ENCODE measurements around the gene PNPO. TPM values are rescaled to one million over a fixed set of nuclear protein-coding genes. Genes with fewer than 3 reads are reported as not detected.
A peak's percentile ranks its signal among the peaks of the same experiment; 100 is the strongest.

The PNPO gene
- total and polyA plus RNA-seq, 2 of the 13 experiments (the other 11 are each of a cell fraction or from before 2014, with no cell fraction given), result 47.9 to 63.3 TPM

DNA sequence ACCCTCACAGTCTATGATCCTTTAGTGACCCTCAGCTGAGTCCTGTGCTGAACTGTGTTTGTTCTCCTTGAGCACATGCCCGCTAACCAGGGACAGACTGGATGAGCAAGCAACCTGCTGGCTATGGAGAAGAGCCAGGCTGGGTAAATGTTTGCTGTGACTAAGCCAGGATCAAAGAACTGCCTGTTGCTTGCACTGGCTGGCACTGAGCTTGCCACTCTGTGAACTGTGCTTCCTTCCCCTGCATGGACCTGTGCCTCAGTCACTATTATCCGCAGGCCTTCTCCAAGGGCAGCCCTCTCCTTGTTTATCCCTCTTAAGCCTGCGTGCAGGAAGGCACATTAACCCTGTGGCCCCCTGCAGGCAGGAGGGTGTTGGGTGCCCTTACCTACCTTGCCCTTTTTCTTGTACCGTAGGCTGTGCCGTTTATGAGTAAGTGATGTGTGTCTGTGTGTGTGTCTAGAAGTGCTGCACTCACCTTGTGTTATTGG lies 7.4 kb downstream of the PNPO start (continued):
- peak; percentile 76; the same call in 1 of the 3 replicates for TF ChIP-seq MXI1 (IDR thresholded peaks at IDR 0.05; ENCODE audit: borderline replicate concordance, low read depth, low read length)
- TF ChIP-seq JUND (CRISPR knock-in tag; IDR thresholded peaks at IDR 0.05), result peak; percentile 60; the same call in 1 of the 2 replicates
- no peak for TF ChIP-seq EZH2 (conservative IDR thresholded peaks at IDR 0.05; ENCODE audit: low read depth, low read length)
- TF ChIP-seq, protein P1, sequence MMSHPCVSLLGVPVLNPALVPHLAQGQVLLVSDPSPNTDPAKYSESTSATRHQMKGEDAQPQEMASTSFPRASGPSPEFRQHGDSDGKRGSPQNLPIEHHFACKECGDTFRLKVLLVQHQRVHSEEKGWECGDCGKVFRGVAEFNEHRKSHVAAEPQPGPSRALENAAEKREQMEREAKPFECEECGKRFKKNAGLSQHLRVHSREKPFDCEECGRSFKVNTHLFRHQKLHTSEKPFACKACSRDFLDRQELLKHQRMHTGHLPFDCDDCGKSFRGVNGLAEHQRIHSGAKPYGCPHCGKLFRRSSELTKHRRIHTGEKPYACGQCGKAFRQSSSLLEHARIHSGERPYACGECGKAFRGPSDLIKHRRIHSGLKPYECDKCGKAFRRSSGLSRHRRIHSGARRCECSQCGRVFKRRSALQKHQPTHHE (CRISPR knock-in tag; IDR thresholded peaks at IDR 0.05; ENCODE audit: borderline replicate concordance), result no peak
- TF ChIP-seq, protein P2, sequence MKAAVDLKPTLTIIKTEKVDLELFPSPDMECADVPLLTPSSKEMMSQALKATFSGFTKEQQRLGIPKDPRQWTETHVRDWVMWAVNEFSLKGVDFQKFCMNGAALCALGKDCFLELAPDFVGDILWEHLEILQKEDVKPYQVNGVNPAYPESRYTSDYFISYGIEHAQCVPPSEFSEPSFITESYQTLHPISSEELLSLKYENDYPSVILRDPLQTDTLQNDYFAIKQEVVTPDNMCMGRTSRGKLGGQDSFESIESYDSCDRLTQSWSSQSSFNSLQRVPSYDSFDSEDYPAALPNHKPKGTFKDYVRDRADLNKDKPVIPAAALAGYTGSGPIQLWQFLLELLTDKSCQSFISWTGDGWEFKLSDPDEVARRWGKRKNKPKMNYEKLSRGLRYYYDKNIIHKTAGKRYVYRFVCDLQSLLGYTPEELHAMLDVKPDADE (CRISPR knock-in tag; IDR thresholded peaks at IDR 0.05), result no peak
- TF ChIP-seq SRF (IDR thresholded peaks at IDR 0.05; ENCODE audit: low read depth, low read length), result no peak
- peak; percentile 21; the same call in 1 of the 2 replicates for TF ChIP-seq FOXJ3 (CRISPR knock-in tag; IDR thresholded peaks at IDR 0.05; ENCODE audit: borderline replicate concordance)
- no peak for TF ChIP-seq REPIN1 (CRISPR knock-in tag; IDR thresholded peaks at IDR 0.05; ENCODE audit: borderline replicate concordance, low read depth)
- TF ChIP-seq ZNF30 (CRISPR knock-in tag; IDR thresholded peaks at IDR 0.05), result no peak
- no peak for TF ChIP-seq ZSCAN25 (CRISPR knock-in tag; IDR thresholded peaks at IDR 0.05)
- no peak for TF ChIP-seq ZNF136 (CRISPR knock-in tag; IDR thresholded peaks at IDR 0.05; ENCODE audit: low read depth)
- TF ChIP-seq, protein P3, sequence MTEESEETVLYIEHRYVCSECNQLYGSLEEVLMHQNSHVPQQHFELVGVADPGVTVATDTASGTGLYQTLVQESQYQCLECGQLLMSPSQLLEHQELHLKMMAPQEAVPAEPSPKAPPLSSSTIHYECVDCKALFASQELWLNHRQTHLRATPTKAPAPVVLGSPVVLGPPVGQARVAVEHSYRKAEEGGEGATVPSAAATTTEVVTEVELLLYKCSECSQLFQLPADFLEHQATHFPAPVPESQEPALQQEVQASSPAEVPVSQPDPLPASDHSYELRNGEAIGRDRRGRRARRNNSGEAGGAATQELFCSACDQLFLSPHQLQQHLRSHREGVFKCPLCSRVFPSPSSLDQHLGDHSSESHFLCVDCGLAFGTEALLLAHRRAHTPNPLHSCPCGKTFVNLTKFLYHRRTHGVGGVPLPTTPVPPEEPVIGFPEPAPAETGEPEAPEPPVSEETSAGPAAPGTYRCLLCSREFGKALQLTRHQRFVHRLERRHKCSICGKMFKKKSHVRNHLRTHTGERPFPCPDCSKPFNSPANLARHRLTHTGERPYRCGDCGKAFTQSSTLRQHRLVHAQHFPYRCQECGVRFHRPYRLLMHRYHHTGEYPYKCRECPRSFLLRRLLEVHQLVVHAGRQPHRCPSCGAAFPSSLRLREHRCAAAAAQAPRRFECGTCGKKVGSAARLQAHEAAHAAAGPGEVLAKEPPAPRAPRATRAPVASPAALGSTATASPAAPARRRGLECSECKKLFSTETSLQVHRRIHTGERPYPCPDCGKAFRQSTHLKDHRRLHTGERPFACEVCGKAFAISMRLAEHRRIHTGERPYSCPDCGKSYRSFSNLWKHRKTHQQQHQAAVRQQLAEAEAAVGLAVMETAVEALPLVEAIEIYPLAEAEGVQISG (CRISPR knock-in tag; IDR thresholded peaks at IDR 0.05), result peak; percentile 45
- TF ChIP-seq REXO4 (CRISPR knock-in tag; IDR thresholded peaks at IDR 0.05; ENCODE audit: borderline replicate concordance), result no peak
- TF ChIP-seq, protein P4, sequence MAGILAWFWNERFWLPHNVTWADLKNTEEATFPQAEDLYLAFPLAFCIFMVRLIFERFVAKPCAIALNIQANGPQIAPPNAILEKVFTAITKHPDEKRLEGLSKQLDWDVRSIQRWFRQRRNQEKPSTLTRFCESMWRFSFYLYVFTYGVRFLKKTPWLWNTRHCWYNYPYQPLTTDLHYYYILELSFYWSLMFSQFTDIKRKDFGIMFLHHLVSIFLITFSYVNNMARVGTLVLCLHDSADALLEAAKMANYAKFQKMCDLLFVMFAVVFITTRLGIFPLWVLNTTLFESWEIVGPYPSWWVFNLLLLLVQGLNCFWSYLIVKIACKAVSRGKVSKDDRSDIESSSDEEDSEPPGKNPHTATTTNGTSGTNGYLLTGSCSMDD (CRISPR knock-in tag; IDR thresholded peaks at IDR 0.05), result no peak
- no peak for TF ChIP-seq ZIK1 (CRISPR knock-in tag; IDR thresholded peaks at IDR 0.05; ENCODE audit: borderline replicate concordance, low read depth)
- TF ChIP-seq MYNN (CRISPR knock-in tag; IDR thresholded peaks at IDR 0.05; ENCODE audit: low read depth), result no peak
- TF ChIP-seq FOXK2 (IDR thresholded peaks at IDR 0.05), result no peak
- no peak for TF ChIP-seq TMF1 (CRISPR knock-in tag; IDR thresholded peaks at IDR 0.05; ENCODE audit: low read depth)
- TF ChIP-seq PHF20 (CRISPR knock-in tag; IDR thresholded peaks at IDR 0.05), result no peak
- peak; percentile 15; the same call in 1 of the 2 replicates for TF ChIP-seq TBX3 (IDR thresholded peaks at IDR 0.05; ENCODE audit: borderline replicate concordance)
- no peak for TF ChIP-seq ZFY (CRISPR knock-in tag; IDR thresholded peaks at IDR 0.05)
- TF ChIP-seq, protein P5, sequence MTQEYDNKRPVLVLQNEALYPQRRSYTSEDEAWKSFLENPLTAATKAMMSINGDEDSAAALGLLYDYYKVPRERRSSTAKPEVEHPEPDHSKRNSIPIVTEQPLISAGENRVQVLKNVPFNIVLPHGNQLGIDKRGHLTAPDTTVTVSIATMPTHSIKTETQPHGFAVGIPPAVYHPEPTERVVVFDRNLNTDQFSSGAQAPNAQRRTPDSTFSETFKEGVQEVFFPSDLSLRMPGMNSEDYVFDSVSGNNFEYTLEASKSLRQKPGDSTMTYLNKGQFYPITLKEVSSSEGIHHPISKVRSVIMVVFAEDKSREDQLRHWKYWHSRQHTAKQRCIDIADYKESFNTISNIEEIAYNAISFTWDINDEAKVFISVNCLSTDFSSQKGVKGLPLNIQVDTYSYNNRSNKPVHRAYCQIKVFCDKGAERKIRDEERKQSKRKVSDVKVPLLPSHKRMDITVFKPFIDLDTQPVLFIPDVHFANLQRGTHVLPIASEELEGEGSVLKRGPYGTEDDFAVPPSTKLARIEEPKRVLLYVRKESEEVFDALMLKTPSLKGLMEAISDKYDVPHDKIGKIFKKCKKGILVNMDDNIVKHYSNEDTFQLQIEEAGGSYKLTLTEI (CRISPR knock-in tag; conservative IDR thresholded peaks at IDR 0.05), result no peak
- TF ChIP-seq FOXA1 (IDR thresholded peaks at IDR 0.05), result no peak
- peak; percentile 56 for TF ChIP-seq FOXA1 (CRISPR knock-in tag; IDR thresholded peaks at IDR 0.05)
- peak; percentile 50; the same call in 1 of the 2 replicates for TF ChIP-seq KDM6A (CRISPR knock-in tag; IDR thresholded peaks at IDR 0.05; ENCODE audit: low read depth)
